Testis (tissue), 3 donors: ENCODE data around the gene EFCAB12. TPM values are rescaled to one million over a fixed set of nuclear protein-coding genes. Genes with fewer than 3 reads are reported as not detected.
A peak's percentile ranks its signal among the peaks of the same experiment; 100 is the strongest.

Experiments
- DNase-seq: peaks from one replicate; pipeline ENCODE4 v3.0.0-alpha.2; 2019
- H3K27ac ChIP-seq, 2 donors: fragments of 200-600 bp; sonication (generic); one replicate each; pipeline ENCODE4 v1.5.1; 2019
- H3K27me3 ChIP-seq: fragments of 200-600 bp; sonication (generic); one replicate; pipeline ENCODE4 v1.5.1; 2019
- H3K36me3 ChIP-seq: fragments of 200-600 bp; sonication (generic); one replicate; pipeline ENCODE4 v1.5.1; 2017; ENCODE audit warnings: low read depth; ENCODE audit errors: missing control alignments
- H3K4me1 ChIP-seq: fragments of 200-600 bp; sonication (generic); one replicate; pipeline ENCODE4 v1.5.1; 2019
- H3K4me3 ChIP-seq, 2 donors: fragments of 200-600 bp; sonication (generic); one replicate each; pipeline ENCODE4 v1.5.1; 2017 to 2019
- H3K9me3 ChIP-seq: fragments of 200-600 bp; sonication (generic); one replicate; pipeline ENCODE4 v1.5.1; 2017
- CTCF ChIP-seq, 3 experiments: fragments of 450-650 bp in 2 of 3; fragments of 200-600 bp in 1 of 3; sonication (generic) in 1 of 3; IDR thresholded peaks; one replicate each; pipeline ENCODE4 v1.5.1; 2016 to 2019; ENCODE audit warnings: antibody characterized with exemption in 3 of 3, mild to moderate bottlenecking in 2 of 3, moderate library complexity in 1 of 3
- POLR2A ChIP-seq: fragments of 450-650 bp; IDR thresholded peaks from one replicate; pipeline ENCODE4 v1.6.1; 2017; ENCODE audit warnings: antibody characterized with exemption, mild to moderate bottlenecking, moderate library complexity
- WGBS, 2 donors: methylation state at CpG; one replicate each; pipeline ENCODE4 v1.1.5; 2018; 5-methylcytosine and 5-hydroxymethylcytosine counted together
- intact Hi-C: fragments of 100-400 bp; cut with DNase I; formaldehyde crosslinking; loops from one replicate; pipeline ENCODE4 v1.15.1; 2023; ENCODE audit warnings: low total_unique reads
- polyA plus RNA-seq: library from polyadenylated mRNA; stranded (reverse); fragments of 350-450 nt; fragmentation: Illumina TruSeq; extraction: RNeasy Lipid Tissue Mini Kit (QIAGEN cat#74804); gene quantifications from one replicate; pipeline ENCODE4 v1.2.3, GENCODE V29; 2014; ENCODE audit warnings: low read depth, low replicate concordance; ENCODE audit not compliant: insufficient read depth
- total RNA-seq, 2 donors: library from RNA; depleted of rRNA; stranded (reverse); fragments of >200 nt; gene quantifications; one replicate each; pipeline ENCODE4 v1.2.3, GENCODE V29; 2016

Gene EFCAB12
- total and polyA plus RNA-seq, 3 donors from 2014 or later: 7.3 to 16.0 (median 13.7) TPM

GRCh38 chr3:129441782-129442181 lies 13.3 kb upstream of the EFCAB12 start:
- H3K36me3 ChIP-seq: no peaks in the 10 kb centered on the region
- H3K9me3 ChIP-seq: no peaks in the 10 kb centered on the region
- TF ChIP-seq POLR2A: no peak
- TF ChIP-seq CTCF (IDR thresholded peaks at IDR 0.05): no peak
- peak; percentile 30 for DNase-seq
- H3K27ac ChIP-seq: peak overlapping the region; percentile 67 to 90
- no peaks in the 10 kb centered on the region for H3K27me3 ChIP-seq
- peaks cover 24% of the 10 kb centered on the region for H3K4me1 ChIP-seq
- intact Hi-C loops: no loop called here
- H3K4me3 ChIP-seq: no peak overlapping the region
- WGBS, 2 donors: 32 to 35% methylated on average over 4 of the region's 4 CpGs

DNA sequence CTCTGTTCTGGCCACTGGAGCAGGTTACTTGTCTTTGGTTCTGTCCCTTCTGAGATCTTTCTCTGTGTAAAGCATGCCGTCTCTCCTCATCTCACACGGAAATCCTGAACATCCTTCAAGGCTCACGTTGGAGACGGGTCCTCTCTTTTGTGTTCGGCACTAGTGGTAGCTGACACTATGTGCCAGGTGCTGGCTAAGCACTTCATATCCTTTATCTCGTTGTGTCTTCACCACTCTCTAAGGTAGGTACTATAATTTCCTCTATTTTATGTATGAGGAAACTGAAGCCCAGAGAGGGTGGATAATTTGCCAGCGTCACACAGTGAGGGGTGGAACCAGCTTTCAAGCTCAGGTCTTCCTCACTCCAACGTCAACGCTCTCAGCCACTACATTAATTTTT lies 12.8 kb upstream of the EFCAB12 start:
- DNase-seq: no peak
- intact Hi-C loops: no loop called here
- TF ChIP-seq CTCF (IDR thresholded peaks at IDR 0.05): no peak
- Histone ChIP-seq H3K9me3 (no peaks in the 10 kb centered on the region), H3K4me3 (peak overlapping the region; percentile 80 to 86), H3K4me1 (peaks cover 24% of the 10 kb centered on the region), H3K36me3 (no peaks in the 10 kb centered on the region), H3K27ac (peak overlapping the region; percentile 83 to 90), H3K27me3 (no peaks in the 10 kb centered on the region)
- WGBS, 2 donors: 24 to 26% methylated on average over 9 of the region's 9 CpGs

DNA sequence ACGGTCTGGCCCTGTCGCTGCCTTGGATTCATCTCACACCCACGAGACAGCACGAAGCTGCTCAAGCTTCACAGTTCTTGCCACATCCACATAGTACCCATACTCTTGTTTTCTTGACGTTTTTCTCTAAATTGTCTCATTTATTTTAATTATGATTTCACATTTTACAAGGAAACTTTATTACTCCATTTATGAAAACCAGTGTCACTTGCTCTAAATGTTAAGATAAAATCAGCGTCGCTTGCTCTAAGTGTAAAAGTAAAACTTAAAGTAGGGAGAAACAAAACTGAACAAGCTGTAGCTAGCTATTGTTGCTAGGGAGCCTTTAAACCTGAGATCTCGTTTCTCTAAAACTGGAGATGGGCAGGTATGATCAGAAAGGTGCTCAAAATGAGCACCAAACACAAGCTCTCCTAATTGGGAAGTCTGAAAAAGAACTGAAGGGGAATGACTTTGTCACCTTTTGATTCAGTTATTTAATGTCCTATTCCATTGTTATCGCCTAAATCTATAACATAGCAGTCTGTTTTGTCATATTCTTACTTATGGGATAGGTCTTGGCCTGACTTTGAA lies 12.3 kb upstream of the EFCAB12 start:
- no peaks in the 10 kb centered on the region for H3K9me3 ChIP-seq
- WGBS, 2 donors: 6% methylated on average over 9 of the region's 9 CpGs
- intact Hi-C loops: no loop called here
- H3K4me1 ChIP-seq: peaks cover 24% of the 10 kb centered on the region
- peak overlapping the region; percentile 83 to 90 for H3K27ac ChIP-seq
- no peak for DNase-seq
- H3K36me3 ChIP-seq: no peaks in the 10 kb centered on the region
- no peak for TF ChIP-seq POLR2A
- no peak for TF ChIP-seq CTCF (IDR thresholded peaks at IDR 0.05)
- H3K4me3 ChIP-seq: peak overlapping the region; percentile 80 to 86
- H3K27me3 ChIP-seq: no peaks in the 10 kb centered on the region

DNA sequence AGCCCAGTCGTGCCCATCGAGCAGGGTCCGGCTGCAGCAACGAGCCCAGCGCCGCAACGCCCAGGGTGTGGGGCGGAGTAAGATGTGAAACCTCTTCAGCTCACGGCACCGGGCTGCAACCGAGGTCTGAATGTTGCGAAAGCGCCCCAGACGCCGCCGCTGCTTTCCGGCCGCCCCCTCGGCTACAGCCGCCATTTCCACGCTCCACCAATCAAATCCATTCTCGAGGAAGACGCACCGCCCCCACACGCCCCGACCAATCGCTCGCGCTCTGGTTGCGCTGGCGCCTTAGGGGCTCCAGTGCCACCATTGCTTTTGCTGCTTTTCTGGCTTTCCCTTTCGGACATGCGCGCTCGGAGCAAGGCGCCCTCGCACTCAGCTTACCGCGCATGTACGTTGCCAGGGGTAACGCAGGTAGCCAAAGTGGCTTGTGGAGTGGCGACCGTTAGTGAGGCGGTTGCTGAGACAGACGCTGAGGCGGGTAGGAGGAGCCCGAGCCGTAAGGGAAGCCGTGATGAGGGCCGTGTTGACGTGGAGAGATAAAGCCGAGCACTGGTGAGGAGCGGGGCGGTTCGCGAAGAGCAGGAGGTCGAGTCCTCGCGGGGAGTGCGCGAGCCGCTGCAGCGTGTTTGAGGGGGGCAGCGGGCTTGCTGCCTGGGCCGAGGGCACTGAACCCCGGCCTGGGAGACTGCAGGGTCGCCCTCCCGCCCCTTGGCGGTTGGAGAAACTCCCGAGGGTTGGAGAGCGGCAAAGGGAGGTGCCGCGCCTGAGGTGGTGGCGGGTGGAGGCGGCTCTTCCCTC lies 11.6 kb upstream of the EFCAB12 start, which contains the start of the genes IFT122 and MBD4:
TSS of gene IFT122 (plus strand) at position 408 of the 801 bp plus-strand sequence. CDS start at position 515, 107 bp downstream.
TSS of gene MBD4 (minus strand) at position 132 of the 801 bp plus-strand sequence. CDS start at position 17, 115 bp downstream.
- H3K27me3 ChIP-seq: no peaks in the 10 kb centered on the region
- TF ChIP-seq CTCF (IDR thresholded peaks at IDR 0.05): no peak
- TF ChIP-seq POLR2A: peak; percentile 23
- peak within 1 kb of the TSS; percentile 83 to 90 for H3K27ac ChIP-seq
- no peaks in the 10 kb centered on the region for H3K9me3 ChIP-seq
- H3K4me3 ChIP-seq: peak within 1 kb of the TSS; percentile 80 to 86
- peaks cover 24% of the 10 kb centered on the region for H3K4me1 ChIP-seq
- H3K36me3 ChIP-seq: no peaks in the 10 kb centered on the region
- peak; percentile 98 for DNase-seq
- intact Hi-C loops: no loop called here
- 0 to 1% methylated on average over 21 to 75 of the region's 75 CpGs for WGBS, 2 donors
